A549 (cell line): ENCODE data around the gene PTPN13. TPM values are rescaled to one million over a fixed set of nuclear protein-coding genes. Genes with fewer than 3 reads are reported as not detected.

ENCODE experiments used
- ATAC-seq, 2 experiments: fragments of 200-7000 bp in 1 of 2; fragments of >200 bp in 1 of 2; cut with Nextera tagmentation in 1 of 2; cut with Tn5 transposase in 1 of 2; 3 replicates each; pipeline versions ENCODE4 v1.8.0 to v1.9.1; 2018 to 2020; ENCODE audit warnings: mild to moderate bottlenecking in 1 of 2, moderate library complexity in 1 of 2
- CTCF ChIA-PET: fragments of 300-600 bp; sonication (Branson Sonifier 250); formaldehyde crosslinking; extraction: SDS; loops from one replicate; lab custom pipeline; 2021; ENCODE audit warnings: antibody characterized with exemption, inconsistent platforms; lab: Yijun Ruan, JAX
- POLR2A ChIA-PET: fragments of 350-600 bp; formaldehyde crosslinking; extraction: SDS; loops from one replicate; lab custom pipeline; 2021; ENCODE audit warnings: antibody characterized with exemption, inconsistent platforms; lab: Yijun Ruan, JAX
- DNase-seq, 2 experiments: peaks; one replicate each; pipeline versions ENCODE4 v3.0.0 to v3.0.0-alpha.2; 2011 to 2016; ENCODE audit warnings: low read depth in 1 of 2, low spot score in 1 of 2
- FAIRE-seq: peaks from 2 replicates; lab custom pipeline; 2011; peaks lifted over from hg19 to GRCh38; lab: Jason Lieb, UNC
- H3K27ac ChIP-seq, 2 experiments: fragments of >200 bp; sonication (Bioruptor Twin); formaldehyde crosslinking; 3 replicates each; pipeline ENCODE4 v1.5.1; 2016 to 2017
- H3K4me1 ChIP-seq: fragments of >200 bp; sonication (Bioruptor Twin); formaldehyde crosslinking; 3 replicates; pipeline ENCODE4 v1.6.1; 2016
- H3K4me2 ChIP-seq: fragments of >200 bp; sonication (Bioruptor Twin); formaldehyde crosslinking; 3 replicates; pipeline ENCODE4 v1.6.1; 2016
- H3K4me3 ChIP-seq: fragments of >200 bp; sonication (Bioruptor Twin); formaldehyde crosslinking; 3 replicates; pipeline ENCODE4 v1.5.1; 2016
- H3K9me3 ChIP-seq: fragments of >200 bp; sonication (Bioruptor Twin); formaldehyde crosslinking; 3 replicates; pipeline ENCODE4 v1.6.1; 2016
- CBX2 ChIP-seq: fragments of 200-600 bp; sonication (generic); IDR thresholded peaks from 2 replicates; pipeline ENCODE4 v1.6.1; 2016; ENCODE audit warnings: low read depth, mild to moderate bottlenecking, borderline replicate concordance
- CBX8 ChIP-seq: fragments of 200-600 bp; sonication (generic); IDR thresholded peaks from 2 replicates; pipeline ENCODE4 v1.6.1; 2016
- CHD2 ChIP-seq: fragments of 150-350 bp; IDR thresholded peaks from 2 replicates; pipeline ENCODE4 v1.6.1; 2014; ENCODE audit warnings: low read length; ENCODE audit not compliant: partially characterized antibody
- CHD4 ChIP-seq: fragments of 200-600 bp; sonication (generic); IDR thresholded peaks from 2 replicates; pipeline ENCODE4 v1.6.1; 2016; ENCODE audit warnings: antibody characterized with exemption, mild to moderate bottlenecking, borderline replicate concordance
- CTCF ChIP-seq: fragments of >200 bp; sonication (Bioruptor Twin); formaldehyde crosslinking; IDR thresholded peaks from 3 replicates; pipeline ENCODE4 v1.5.1; 2016
- EHF ChIP-seq: fragments of 250-450 bp; sonication (Bioruptor Pico); IDR thresholded peaks from 2 replicates; pipeline ENCODE4 v1.5.0; 2020; ENCODE audit warnings: mild to moderate bottlenecking
- EHMT2 ChIP-seq: fragments of 200-600 bp; sonication (generic); IDR thresholded peaks from 2 replicates; pipeline ENCODE4 v1.6.1; 2016; ENCODE audit warnings: antibody characterized with exemption, low read depth, mild to moderate bottlenecking, moderate library complexity
- EP300 ChIP-seq, 2 experiments: fragments of >200 bp; sonication (Bioruptor Twin); formaldehyde crosslinking; IDR thresholded peaks; 2 replicates in 1 of 2; 3 replicates in 1 of 2; pipeline ENCODE4 v1.6.1; 2016 to 2017
- HDAC2 ChIP-seq: fragments of 200-600 bp; sonication (generic); IDR thresholded peaks from 2 replicates; pipeline ENCODE4 v1.6.1; 2016
- HES2 ChIP-seq: fragments of >200 bp; sonication (Bioruptor Twin); formaldehyde crosslinking; IDR thresholded peaks from 2 replicates; pipeline ENCODE4 v1.6.1; 2016
- HEYL ChIP-seq: fragments of 250-450 bp; sonication (Bioruptor Pico); IDR thresholded peaks from 2 replicates; pipeline ENCODE4 v1.8.0; 2021; ENCODE audit warnings: mild to moderate bottlenecking, moderate library complexity
- HOXA7 ChIP-seq: fragments of 250-450 bp; sonication (Bioruptor Pico); IDR thresholded peaks from 2 replicates; pipeline ENCODE4 v1.5.0; 2020; ENCODE audit warnings: mild to moderate bottlenecking, moderate library complexity
- HOXB13 ChIP-seq: fragments of 250-450 bp; sonication (Bioruptor Pico); IDR thresholded peaks from 2 replicates; pipeline ENCODE4 v1.5.0; 2020; ENCODE audit warnings: low read depth, mild to moderate bottlenecking, moderate library complexity
- KDM1A ChIP-seq: fragments of 200-600 bp; sonication (generic); IDR thresholded peaks from 2 replicates; pipeline ENCODE4 v1.6.1; 2016; ENCODE audit warnings: low read depth, mild to moderate bottlenecking
- NR3C1 ChIP-seq: fragments of >200 bp; sonication (Bioruptor Twin); formaldehyde crosslinking; IDR thresholded peaks from 3 replicates; pipeline ENCODE4 v1.6.1; 2017
- PBX3 ChIP-seq: IDR thresholded peaks from 2 replicates; pipeline ENCODE4 v1.6.1; 2012
- POLR2A ChIP-seq: IDR thresholded peaks from 2 replicates; pipeline ENCODE4 v1.6.1; 2012; ENCODE audit warnings: mild to moderate bottlenecking, low read length
- RAD21 ChIP-seq, 2 experiments: fragments of >200 bp in 1 of 2; sonication (Bioruptor Twin) in 1 of 2; formaldehyde crosslinking in 1 of 2; IDR thresholded peaks in 1 of 2; conservative IDR thresholded peaks in 1 of 2; 2 replicates in 1 of 2; 3 replicates in 1 of 2; pipeline ENCODE4 v1.6.1; 2012 to 2018; ENCODE audit warnings: inconsistent platforms in 1 of 2
- RCOR1 ChIP-seq: fragments of 150-350 bp; IDR thresholded peaks from 2 replicates; pipeline ENCODE4 v1.6.1; 2014; ENCODE audit warnings: antibody characterized with exemption, low read length, low read depth
- RNF2 ChIP-seq: fragments of 200-600 bp; sonication (generic); IDR thresholded peaks from 2 replicates; pipeline ENCODE4 v1.6.1; 2016; ENCODE audit warnings: low read depth, mild to moderate bottlenecking, antibody characterized with exemption, moderate library complexity, borderline replicate concordance
- SMC3 ChIP-seq: fragments of >200 bp; sonication (Bioruptor Twin); formaldehyde crosslinking; IDR thresholded peaks from 3 replicates; pipeline ENCODE4 v1.6.1; 2018; ENCODE audit warnings: inconsistent platforms
- TFCP2L1 ChIP-seq: fragments of 250-450 bp; sonication (Bioruptor Pico); IDR thresholded peaks from 2 replicates; pipeline ENCODE4 v1.5.0; 2021; ENCODE audit warnings: mild to moderate bottlenecking
- ZNF302 ChIP-seq: fragments of 250-450 bp; sonication (Bioruptor Pico); IDR thresholded peaks from 2 replicates; pipeline ENCODE4 v1.9.0; 2021; ENCODE audit warnings: inconsistent platforms, mild to moderate bottlenecking, moderate library complexity
- WGBS: methylation state at CpG from one replicate; pipeline ENCODE4 v1.1.6; 2017; ENCODE audit errors: missing lambda C conversion rate; 5-methylcytosine and 5-hydroxymethylcytosine counted together
- polyA plus RNA-seq, 4 experiments: library from polyadenylated mRNA; depleted of rRNA in 3 of 4; stranded (reverse); fragments of >200 nt; fragmentation: RNase III in 1 of 4; extraction: RNeasy Plus Mini Kit Qiagen cat#74134 plus additional on column Dnase treatment in 1 of 4; gene quantifications; 2 replicates in 3 of 4; 3 replicates in 1 of 4; pipeline ENCODE4 v1.2.3, GENCODE V29; 2011 to 2017

Gene PTPN13
- polyA plus RNA-seq, 2 of the 4 experiments (the other 2 are of a cell fraction): 10.4 to 13.3 TPM

- no CpG with 5 or more reads among the region's 1 CpG for WGBS
- Histone ChIP-seq H3K27ac (no peak overlapping the region), H3K4me1 (peaks cover 13% of the 10 kb centered on the region; the same call in 2 of the 3 replicates), H3K9me3 (peaks cover 11% of the 10 kb centered on the region; the same call in 2 of the 3 replicates), H3K4me2 (no peak overlapping the region)
- POLR2A ChIA-PET: no interaction called here
- ATAC-seq: no peak
- DNase-seq: no peak
- no peak for TF ChIP-seq HOXA7 (CRISPR knock-in tag)
- TF ChIP-seq HOXB13 (CRISPR knock-in tag): no peak
- TF ChIP-seq CHD2: no peak
- no peak for TF ChIP-seq NR3C1
- no peak for TF ChIP-seq HEYL
- TF ChIP-seq EP300 (IDR thresholded peaks at IDR 0.05): no peak
- no peak for TF ChIP-seq HDAC2
- TF ChIP-seq RNF2: no peak
- TF ChIP-seq RCOR1: no peak
- TF ChIP-seq SMC3: no peak
- no peak for TF ChIP-seq TFCP2L1 (CRISPR knock-in tag)
- TF ChIP-seq POLR2A: no peak
- TF ChIP-seq CTCF: no peak
- TF ChIP-seq HES2: no peak
- TF ChIP-seq EHMT2: no peak
- no peak for TF ChIP-seq EHF (CRISPR knock-in tag)
- TF ChIP-seq PBX3: no peak
- TF ChIP-seq CBX2: no peak
- TF ChIP-seq CBX8: no peak
- TF ChIP-seq, all 56 proteins: peak for 0
- FAIRE-seq: no peak
- CTCF ChIA-PET: no interaction called here
- no peak overlapping the region for H3K4me3 ChIP-seq
These were observed 63.3 kb downstream of the PTPN13 start for GRCh38 chr4:86657382-86657781.

- POLR2A ChIA-PET: no interaction called here
- FAIRE-seq (no peak), DNase-seq (no peak), ATAC-seq (no peak)
- CTCF ChIA-PET: no interaction called here
- Histone ChIP-seq H3K4me2 (no peak overlapping the region), H3K9me3 (peaks cover 5% of the 10 kb centered on the region; the same call in 2 of the 3 replicates), H3K4me1 (peaks cover 13% of the 10 kb centered on the region; the same call in 2 of the 3 replicates), H3K27ac (no peak overlapping the region), H3K4me3 (no peak overlapping the region)
- no peak for TF ChIP-seq PBX3
- no peak for TF ChIP-seq EP300 (IDR thresholded peaks at IDR 0.05)
- no peak for TF ChIP-seq CHD4
- no peak for TF ChIP-seq KDM1A
- no peak for TF ChIP-seq RAD21 (conservative IDR thresholded peaks at IDR 0.05 in 1 of 2, IDR thresholded peaks at IDR 0.05 in 1 of 2)
- no peak for TF ChIP-seq ZNF302
- WGBS: 54% methylated on average over 2 of the region's 3 CpGs
These were observed 63.8 kb downstream of the PTPN13 start for GRCh38 chr4:86657910-86658309.
